GM23248 (cell line): ENCODE measurements around the gene RUNX1.

Source experiments
- EZH2 ChIP-seq: fragments of 200-600 bp; sonication (generic); IDR thresholded peaks from 2 replicates; pipeline ENCODE4 v1.6.1; 2018; ENCODE audit warnings: antibody characterized with exemption, mild to moderate bottlenecking; ENCODE audit not compliant: insufficient read depth, poor library complexity, severe bottlenecking
- EZH2phosphoT487 ChIP-seq: fragments of 200-600 bp; sonication (generic); IDR thresholded peaks from 2 replicates; pipeline ENCODE4 v1.6.1; 2018; ENCODE audit warnings: antibody characterized with exemption, moderate library complexity, mild to moderate bottlenecking, low read depth; ENCODE audit not compliant: insufficient read depth

GRCh38 chr21:34979383-34979782 is 69.7 kb downstream of the RUNX1 start:
- TF ChIP-seq EZH2phosphoT487, result no peak
- no peak for TF ChIP-seq EZH2
